SK-N-MC (cell line): Measurements from ENCODE around the gene SPOUT1.
"Not testable (repeated sequence)": the region's sequence is repeated elsewhere in the genome, so short reads cannot be mapped to it uniquely, and the experiment has no call there.

ENCODE experiments used
- DNase-seq: peaks from one replicate; pipeline ENCODE4 v3.0.0-alpha.2; 2011; ENCODE audit warnings: low read depth, low spot score
- H3K27ac ChIP-seq: fragments of 200-600 bp; sonication (generic); 2 replicates; pipeline ENCODE4 v1.5.1; 2016; ENCODE audit warnings: mixed run types
- H3K36me3 ChIP-seq: fragments of 200-600 bp; sonication (generic); 2 replicates; pipeline ENCODE4 v1.6.1; 2017; ENCODE audit warnings: antibody characterized with exemption, low read length, mixed read lengths; ENCODE audit not compliant: insufficient read depth
- H3K4me3 ChIP-seq: fragments of 200-600 bp; sonication (generic); 2 replicates; pipeline ENCODE4 v1.5.1; 2016
- H3K9ac ChIP-seq: fragments of 200-600 bp; sonication (generic); 2 replicates; pipeline ENCODE4 v1.8.0; 2017; ENCODE audit warnings: mixed run types, mixed read lengths; ENCODE audit not compliant: insufficient read length
- H3K9me3 ChIP-seq: fragments of 200-600 bp; sonication (generic); 2 replicates; pipeline ENCODE4 v1.6.1; 2017; ENCODE audit warnings: low read depth, mild to moderate bottlenecking, antibody characterized with exemption, low read length, moderate library complexity, mixed read lengths
- EZH2 ChIP-seq: fragments of 200-600 bp; sonication (generic); IDR thresholded peaks from one replicate; pipeline ENCODE4 v1.6.1; 2017; ENCODE audit warnings: antibody characterized with exemption
- FOXP2 ChIP-seq: optimal IDR thresholded peaks from 2 replicates; pipeline ENCODE3; 2011; ENCODE audit warnings: mild to moderate bottlenecking, moderate library complexity; ENCODE audit not compliant: insufficient read depth; ENCODE audit errors: extremely low read length, control extremely low read depth
- POLR2AphosphoS5 ChIP-seq: IDR thresholded peaks from 2 replicates; pipeline ENCODE4 v1.6.1; 2012; ENCODE audit warnings: mild to moderate bottlenecking, low read depth, low read length, borderline replicate concordance

SPOUT1 gene

GRCh38 chr9:128786681-128787601, 42.7 kb downstream of the SPOUT1 start, which contains the start of gene TBC1D13:
Gene TBC1D13, plus strand, starts transcription at chr9:128787253. Its CDS starts 101 bp downstream, at chr9:128787354.
- Histone ChIP-seq H3K4me3 (peak within 1 kb of the TSS; percentile 97), H3K9me3 (no peaks in the 10 kb centered on the region), H3K27ac (peak within 1 kb of the TSS; percentile 65; the same call in 1 of the 2 replicates), H3K36me3 (peaks cover 1% of the 10 kb centered on the region; the same call in 1 of the 2 replicates), H3K9ac (peak within 1 kb of the TSS; percentile 87)
- no peak for TF ChIP-seq FOXP2
- TF ChIP-seq POLR2AphosphoS5 = peak; percentile 67; the same call in 1 of the 2 replicates
- no peak for DNase-seq

DNA sequence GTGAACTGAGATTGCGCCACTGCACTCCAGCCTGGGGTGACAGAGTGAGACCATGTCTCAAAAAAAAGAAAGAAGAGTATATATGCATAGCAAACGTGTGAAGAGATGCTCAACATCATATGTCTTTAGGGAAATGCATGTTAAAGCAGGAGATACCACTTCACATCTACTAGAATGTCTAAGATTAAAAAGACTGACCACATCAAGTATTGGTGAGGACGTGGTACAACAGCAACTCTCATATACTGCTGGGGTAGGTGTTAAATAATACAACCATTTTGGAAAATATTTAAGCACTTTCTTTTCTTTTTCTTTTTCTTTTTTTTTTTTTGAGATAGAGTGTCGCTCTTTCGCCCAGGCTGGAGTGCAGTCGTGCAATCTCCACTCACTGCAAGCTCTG, 44.2 kb downstream of the SPOUT1 start:
- H3K36me3 ChIP-seq = no peaks in the 10 kb centered on the region; the same call in 1 of the 2 replicates
- no peak overlapping the region for H3K9ac ChIP-seq
- H3K27ac ChIP-seq = no peak overlapping the region
- H3K9me3 ChIP-seq = no peaks in the 10 kb centered on the region
- no peak for TF ChIP-seq FOXP2
- no peak for TF ChIP-seq EZH2
- no peak for TF ChIP-seq POLR2AphosphoS5
- H3K4me3 ChIP-seq = no peak overlapping the region
- no peak for DNase-seq

- DNase-seq = no peak
- Histone ChIP-seq H3K9me3 (no peaks in the 10 kb centered on the region), H3K4me3 (no peak overlapping the region), H3K9ac (no peak overlapping the region), H3K27ac (no peak overlapping the region), H3K36me3 (no peaks in the 10 kb centered on the region)
- TF ChIP-seq POLR2AphosphoS5 (no peak), EZH2 (no peak), FOXP2 (no peak)
Measured at GRCh38 chr9:128782669-128783068, 46.9 kb downstream of the SPOUT1 start.

- Histone ChIP-seq H3K27ac (peak overlapping the region; percentile 32; the same call in 1 of the 2 replicates), H3K9ac (no peak overlapping the region), H3K9me3 (no peaks in the 10 kb centered on the region), H3K36me3 (no peaks in the 10 kb centered on the region), H3K4me3 (no peak overlapping the region)
- no peak for DNase-seq
- TF ChIP-seq EZH2 (no peak), FOXP2 (no peak), POLR2AphosphoS5 (no peak)
Measured at GRCh38 chr9:128781187-128782070, 48.2 kb downstream of the SPOUT1 start.

DNA sequence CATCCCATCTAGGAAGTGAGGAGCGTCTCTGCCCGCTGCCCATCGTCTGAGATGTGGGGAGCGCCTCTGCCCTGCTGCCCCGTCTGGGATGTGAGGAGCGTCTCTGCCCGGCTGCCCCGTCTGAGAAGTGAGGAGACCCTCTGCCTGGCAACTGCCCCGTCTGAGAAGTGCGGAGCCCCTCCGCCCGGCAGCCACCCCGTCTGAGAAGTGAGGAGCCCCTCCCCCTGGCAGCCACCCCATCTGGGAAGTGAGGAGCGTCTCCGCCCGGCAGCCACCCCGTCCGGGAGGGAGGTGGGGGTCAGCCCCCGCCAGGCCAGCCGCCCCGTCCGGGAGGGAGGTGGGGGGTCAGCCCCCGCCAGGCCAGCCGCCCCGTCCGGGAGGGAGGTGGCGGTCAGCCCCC, 49.5 kb downstream of the SPOUT1 start:
- not testable (repeated sequence) for DNase-seq, H3K27ac ChIP-seq, H3K4me3 ChIP-seq, H3K9me3 ChIP-seq, H3K9ac ChIP-seq, H3K36me3 ChIP-seq

DNA sequence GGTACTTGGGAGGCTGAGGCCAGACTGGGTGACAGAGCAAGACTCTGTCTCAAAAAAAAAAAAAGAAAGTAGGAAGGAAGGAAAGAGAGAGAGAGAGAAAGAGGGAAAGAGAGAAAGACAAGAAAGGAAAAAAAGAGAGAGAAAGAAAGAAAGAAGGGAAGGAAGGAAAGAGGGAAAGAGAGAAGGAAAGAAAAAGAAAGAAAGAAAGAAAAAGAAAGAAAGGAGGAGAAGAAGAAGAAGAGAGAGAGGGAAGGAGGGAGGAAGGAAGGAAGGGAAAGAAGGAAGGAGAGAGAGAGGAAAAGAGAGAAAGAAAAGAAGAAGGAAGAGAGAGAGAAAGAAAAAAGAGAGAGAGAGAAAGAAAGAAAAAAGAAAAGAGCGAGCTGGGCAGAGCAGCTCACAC, 54.8 kb downstream of the SPOUT1 start:
- Histone ChIP-seq H3K36me3 (no peaks in the 10 kb centered on the region), H3K4me3 (no peak overlapping the region), H3K9ac (no peak overlapping the region), H3K27ac (no peak overlapping the region), H3K9me3 (no peaks in the 10 kb centered on the region)
- no peak for DNase-seq
- TF ChIP-seq EZH2 = no peak
- no peak for TF ChIP-seq FOXP2

GRCh38 chr9:128773049-128773448, 56.5 kb downstream of the SPOUT1 start:
- no peak overlapping the region for H3K4me3 ChIP-seq
- DNase-seq = no peak
- TF ChIP-seq EZH2 = no peak
- no peak for TF ChIP-seq FOXP2
- TF ChIP-seq POLR2AphosphoS5 = no peak
- H3K36me3 ChIP-seq = no peaks in the 10 kb centered on the region
- H3K9me3 ChIP-seq = no peaks in the 10 kb centered on the region
- H3K27ac ChIP-seq = no peak overlapping the region
- H3K9ac ChIP-seq = no peak overlapping the region
